ENCODE results near the gene SORCS2.

Gene SORCS2

DNA sequence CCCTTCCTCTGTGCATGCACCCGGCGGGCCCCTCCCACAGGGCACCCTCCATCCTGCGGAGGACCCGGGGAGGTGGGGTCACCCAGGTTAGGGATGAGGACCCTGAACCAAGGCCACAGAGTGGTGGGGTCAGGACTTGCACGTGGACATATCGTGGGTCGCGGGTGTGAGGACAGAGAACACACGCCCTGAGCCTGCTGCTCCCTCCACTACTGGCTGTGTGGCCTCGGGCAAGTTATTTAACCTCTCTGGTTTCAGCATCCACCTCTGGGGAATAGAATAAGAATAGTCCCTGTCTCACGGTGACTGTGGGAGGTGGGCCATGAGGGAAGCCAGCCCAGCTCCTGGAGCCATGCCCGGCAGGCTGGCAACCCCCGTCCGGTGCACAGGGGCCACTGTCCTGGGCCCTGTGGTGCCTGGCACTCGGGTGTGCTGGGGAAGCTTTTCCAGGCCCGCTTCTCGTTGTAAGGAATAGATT lies 237.3 kb downstream of the SORCS2 start:
- CTCF ChIA-PET, result no interaction called here
- POLR2A ChIA-PET, result no interaction called here
- TF ChIP-seq, protein P1, sequence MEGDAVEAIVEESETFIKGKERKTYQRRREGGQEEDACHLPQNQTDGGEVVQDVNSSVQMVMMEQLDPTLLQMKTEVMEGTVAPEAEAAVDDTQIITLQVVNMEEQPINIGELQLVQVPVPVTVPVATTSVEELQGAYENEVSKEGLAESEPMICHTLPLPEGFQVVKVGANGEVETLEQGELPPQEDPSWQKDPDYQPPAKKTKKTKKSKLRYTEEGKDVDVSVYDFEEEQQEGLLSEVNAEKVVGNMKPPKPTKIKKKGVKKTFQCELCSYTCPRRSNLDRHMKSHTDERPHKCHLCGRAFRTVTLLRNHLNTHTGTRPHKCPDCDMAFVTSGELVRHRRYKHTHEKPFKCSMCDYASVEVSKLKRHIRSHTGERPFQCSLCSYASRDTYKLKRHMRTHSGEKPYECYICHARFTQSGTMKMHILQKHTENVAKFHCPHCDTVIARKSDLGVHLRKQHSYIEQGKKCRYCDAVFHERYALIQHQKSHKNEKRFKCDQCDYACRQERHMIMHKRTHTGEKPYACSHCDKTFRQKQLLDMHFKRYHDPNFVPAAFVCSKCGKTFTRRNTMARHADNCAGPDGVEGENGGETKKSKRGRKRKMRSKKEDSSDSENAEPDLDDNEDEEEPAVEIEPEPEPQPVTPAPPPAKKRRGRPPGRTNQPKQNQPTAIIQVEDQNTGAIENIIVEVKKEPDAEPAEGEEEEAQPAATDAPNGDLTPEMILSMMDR (IDR thresholded peaks at IDR 0.05; ENCODE audit: control extremely low read depth, extremely low read depth, low read depth, missing control alignments), result no peak
- DNase-seq (ENCODE audit: extremely low spot score), result no peak

DNA sequence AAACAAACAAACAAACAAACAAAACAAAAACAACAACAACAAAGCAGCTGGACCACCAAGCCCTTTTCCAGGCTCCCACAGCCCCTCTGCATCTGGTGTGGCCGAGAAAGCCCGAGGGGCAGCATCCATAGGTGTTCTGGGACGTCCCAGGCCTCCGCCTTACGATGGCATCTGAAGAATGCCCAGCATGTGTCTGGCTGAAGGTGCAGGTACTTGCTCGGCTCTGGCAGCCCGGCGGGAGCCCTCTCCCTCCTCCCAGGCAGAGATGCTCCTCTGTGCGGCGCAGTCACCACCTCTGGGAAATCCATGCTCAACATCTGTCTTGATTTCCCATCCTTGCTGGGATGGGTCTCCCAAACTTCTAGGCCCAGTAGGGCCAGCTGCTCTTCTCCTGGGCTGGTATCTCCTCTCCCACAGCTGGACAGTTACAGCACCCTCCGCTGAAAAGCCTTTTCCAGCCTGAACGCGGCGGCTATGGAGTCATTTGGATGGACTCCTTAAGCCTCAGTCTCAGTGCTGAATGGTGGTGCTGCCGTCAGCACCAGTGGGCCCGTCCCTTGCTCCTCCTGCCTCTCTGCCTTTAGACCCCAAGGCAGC lies 238.1 kb downstream of the SORCS2 start:
- ChIA-PET CTCF (no interaction called here), POLR2A (no interaction called here)
- DNase-seq (ENCODE audit: extremely low spot score), result no peak
- TF ChIP-seq, protein P1 (IDR thresholded peaks at IDR 0.05; ENCODE audit: control extremely low read depth, extremely low read depth, low read depth, missing control alignments), result no peak

DNA sequence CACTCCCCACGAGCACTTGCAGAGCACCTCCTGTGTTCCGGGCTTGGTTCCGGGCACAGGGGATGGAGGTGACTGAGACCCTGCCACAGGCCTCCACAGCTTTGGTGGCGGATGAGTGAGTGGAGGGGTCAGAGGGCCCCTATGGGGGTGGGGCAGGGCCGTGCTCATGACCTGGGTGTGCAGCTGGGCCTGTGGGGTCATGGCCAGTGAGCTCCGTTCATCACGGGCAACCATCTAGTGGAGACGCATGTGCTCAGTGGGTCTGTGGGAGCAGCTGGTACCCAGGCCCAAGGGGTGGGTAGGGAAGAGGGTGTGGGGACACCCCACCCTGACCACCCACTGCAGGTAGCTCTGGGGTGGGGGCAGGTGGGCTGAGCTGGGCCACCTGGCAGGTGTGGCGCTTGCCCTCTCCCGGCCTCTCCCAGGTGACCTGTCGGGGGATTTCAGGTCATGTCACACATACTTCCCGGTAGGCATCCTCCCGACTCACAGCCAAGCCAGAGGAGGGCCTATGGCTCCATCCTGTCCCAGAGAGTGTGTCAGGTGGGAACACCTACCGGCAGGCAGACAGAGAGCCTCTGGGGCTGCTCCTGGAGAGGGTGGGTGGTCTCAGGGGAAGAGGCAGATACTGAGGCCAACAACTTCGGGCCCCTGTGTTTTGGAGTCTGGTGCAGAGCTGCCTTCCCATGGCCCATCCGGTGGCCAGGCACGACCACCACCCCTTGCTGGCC lies 238.8 kb downstream of the SORCS2 start:
- ChIA-PET CTCF (no interaction called here), POLR2A (no interaction called here)
- TF ChIP-seq, protein P1 (IDR thresholded peaks at IDR 0.05; ENCODE audit: control extremely low read depth, extremely low read depth, low read depth, missing control alignments), result no peak
- no peak for DNase-seq (ENCODE audit: extremely low spot score)

DNA sequence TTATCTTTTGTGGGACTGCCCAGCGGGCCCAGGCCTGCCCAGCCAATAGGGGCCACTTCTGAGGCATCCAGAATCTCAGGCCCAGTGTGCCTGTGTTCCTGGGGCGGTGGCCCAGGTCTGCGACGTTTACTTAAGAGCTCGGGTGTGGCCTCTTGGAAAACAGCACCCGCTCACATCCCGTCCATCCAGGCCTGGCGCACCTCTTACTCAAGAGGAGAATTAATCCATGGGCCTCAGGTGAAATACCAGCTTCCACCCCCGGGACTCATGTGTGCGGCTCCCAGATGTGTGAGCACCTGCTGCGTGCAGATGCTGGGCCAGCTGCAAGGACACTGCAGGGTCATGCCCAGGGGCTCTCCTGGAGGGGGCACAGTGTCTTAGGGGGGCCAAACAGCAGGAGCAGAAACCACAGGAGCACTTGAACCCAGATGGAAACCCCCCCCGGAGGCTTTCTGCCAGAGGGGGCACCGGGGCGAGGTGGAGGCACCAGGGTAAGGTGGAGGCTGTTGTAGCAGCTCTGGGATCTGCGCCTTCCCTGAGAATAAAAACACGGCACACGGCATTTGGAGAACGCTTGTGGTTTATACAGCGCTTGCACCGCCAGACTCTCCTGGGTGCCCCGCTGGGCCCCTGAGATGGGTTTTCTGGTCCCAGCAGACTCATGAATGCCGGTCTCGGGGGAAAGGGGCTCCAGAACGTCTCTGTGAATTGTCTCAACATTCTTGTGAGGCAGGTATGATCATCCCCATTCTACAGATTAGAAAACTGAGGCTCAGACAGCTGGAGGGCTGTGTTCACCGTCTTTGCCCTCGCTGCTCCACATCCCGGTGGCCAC lies 239.6 kb downstream of the SORCS2 start:
- ChIA-PET POLR2A (no interaction called here), CTCF (no interaction called here)
- TF ChIP-seq, protein P1 (IDR thresholded peaks at IDR 0.05; ENCODE audit: control extremely low read depth, extremely low read depth, low read depth, missing control alignments), result no peak
- DNase-seq (ENCODE audit: extremely low spot score), result no peak

DNA sequence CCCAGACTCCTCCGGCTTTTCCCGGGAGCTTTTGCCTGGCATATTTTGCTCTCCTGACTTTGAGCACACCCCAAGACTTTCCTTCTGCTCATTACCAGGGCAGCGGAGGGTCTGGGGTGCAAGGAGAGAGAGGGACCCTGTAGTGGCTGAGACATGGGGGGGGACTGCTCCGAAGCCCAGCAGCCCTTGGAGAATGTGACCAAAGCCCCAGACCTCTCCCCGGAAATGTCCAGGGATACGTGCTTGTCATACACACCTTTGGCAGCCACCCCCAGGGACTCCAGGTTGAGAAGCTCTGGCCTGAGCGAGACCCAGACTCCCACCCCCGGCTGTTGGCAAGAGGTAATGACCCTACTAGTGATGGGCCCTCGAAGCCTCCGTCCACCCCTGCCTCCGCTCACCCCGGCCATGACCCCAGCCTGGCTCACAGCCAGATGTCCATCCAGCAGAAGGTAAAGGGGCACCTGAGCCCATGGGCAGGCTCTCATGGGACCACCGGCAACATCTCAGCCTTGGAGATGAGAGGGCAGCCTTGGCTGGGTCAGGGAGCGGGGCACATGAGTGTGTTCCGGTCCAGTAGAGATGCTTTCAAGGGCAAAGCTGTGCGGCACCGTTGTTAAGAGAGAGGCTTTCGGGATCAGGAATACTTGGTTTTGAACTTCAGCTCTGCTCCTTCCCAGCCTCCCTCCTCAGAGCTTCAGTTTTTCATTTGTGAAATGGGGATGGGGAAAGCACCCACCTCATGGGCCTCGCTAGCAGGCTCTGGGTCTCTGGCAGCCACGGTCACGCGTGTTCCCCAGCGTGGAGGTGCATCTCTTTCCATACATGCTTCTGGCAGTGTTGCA lies 240.4 kb downstream of the SORCS2 start:
- ChIA-PET CTCF (no interaction called here), POLR2A (no interaction called here)
- DNase-seq (ENCODE audit: extremely low spot score), result no peak
- TF ChIP-seq, protein P1 (IDR thresholded peaks at IDR 0.05; ENCODE audit: control extremely low read depth, extremely low read depth, low read depth, missing control alignments), result no peak

Data from GM10248 (cell line).